H1 (cell line): ENCODE data around the gene SLITRK3.
"Not testable (repeated sequence)": the region's sequence is repeated elsewhere in the genome, so short reads cannot be mapped to it uniquely, and the experiment has no call there.

ENCODE experiments used
- ATF3 ChIP-seq: IDR thresholded peaks from 2 replicates; pipeline ENCODE4 v1.6.1; 2011; ENCODE audit warnings: low read depth, mild to moderate bottlenecking, low read length; ENCODE audit not compliant: insufficient read depth
- CREB1 ChIP-seq: IDR thresholded peaks from 2 replicates; pipeline ENCODE4 v1.6.1; 2012; ENCODE audit warnings: inconsistent platforms
- CTCF ChIP-seq, 3 experiments: IDR thresholded peaks; 1 replicate in 2 of 3; 2 replicates in 1 of 3; pipeline versions ENCODE4 v1.5.1 to v1.6.1; 2011; ENCODE audit warnings: low read length in 3 of 3, mild to moderate bottlenecking in 3 of 3, inconsistent platforms in 2 of 3, low read depth in 1 of 3, moderate library complexity in 1 of 3; ENCODE audit not compliant: insufficient read depth in 1 of 3; ENCODE audit errors: control extremely low read depth in 1 of 3
- EP300 ChIP-seq, 2 experiments: IDR thresholded peaks; 1 replicate in 1 of 2; 2 replicates in 1 of 2; pipeline ENCODE4 v1.6.1; 2011 to 2012; ENCODE audit warnings: low read depth in 2 of 2, low read length in 2 of 2, mild to moderate bottlenecking in 2 of 2, borderline replicate concordance in 1 of 2, inconsistent platforms in 1 of 2, moderate library complexity in 1 of 2
- KDM1A ChIP-seq: fragments of 200-600, 300-600 bp; sonication (generic); IDR thresholded peaks from 2 replicates; pipeline ENCODE4 v1.7.1; 2016; ENCODE audit warnings: mild to moderate bottlenecking, low read length, borderline replicate concordance
- POLR2A ChIP-seq, 2 experiments: IDR thresholded peaks; 1 replicate in 1 of 2; 2 replicates in 1 of 2; pipeline ENCODE4 v1.6.1; 2011; ENCODE audit warnings: low read depth in 2 of 2, low read length in 2 of 2, mild to moderate bottlenecking in 2 of 2; ENCODE audit errors: control extremely low read depth in 1 of 2
- SIN3A ChIP-seq, 2 experiments: IDR thresholded peaks in 1 of 2; conservative IDR thresholded peaks in 1 of 2; 2 replicates each; pipeline ENCODE4 v1.6.1; 2011 to 2012; ENCODE audit warnings: low read length in 2 of 2, improper control_type of control experiment in 1 of 2, low read depth in 1 of 2, mild to moderate bottlenecking in 1 of 2
- TCF12 ChIP-seq: IDR thresholded peaks from 2 replicates; pipeline ENCODE4 v1.6.1; 2011; ENCODE audit warnings: low read depth, mild to moderate bottlenecking, low read length
- YY1 ChIP-seq: IDR thresholded peaks from 2 replicates; pipeline ENCODE4 v1.6.1; 2011; ENCODE audit warnings: low read depth, mild to moderate bottlenecking, low read length

- not testable (repeated sequence) for TF ChIP-seq CREB1; CTCF (IDR thresholded peaks at IDR 0.05; ENCODE audit: control extremely low read depth in 1 of 3, insufficient read depth in 1 of 3, low read depth in 1 of 3, low read length in 3 of 3); KDM1A; TCF12; POLR2A (IDR thresholded peaks at IDR 0.05; ENCODE audit: control extremely low read depth in 1 of 2, low read depth in 2 of 2, low read length in 2 of 2); SIN3A (conservative IDR thresholded peaks at IDR 0.05 in 1 of 2, IDR thresholded peaks at IDR 0.05 in 1 of 2; ENCODE audit: low read depth in 1 of 2, low read length in 2 of 2); EP300 (IDR thresholded peaks at IDR 0.05; ENCODE audit: borderline replicate concordance in 1 of 2, low read depth in 2 of 2, low read length in 2 of 2); ATF3; YY1
These were observed 56.3 kb downstream of the SLITRK3 start for GRCh38 chr3:165139918-165140317.
